Fibroblast of pulmonary artery (primary cell): Measurements from ENCODE around the gene TSGA10IP.
A peak's percentile ranks its signal among the peaks of the same experiment; 100 is the strongest.

Experiments used
- DNase-seq: peaks from one replicate; pipeline ENCODE4 v3.0.0-alpha.2; 2010; ENCODE audit warnings: low read depth
- H3K4me3 ChIP-seq: replicated peaks from 2 replicates; pipeline ENCODE4 v1.5.1; 2011; ENCODE audit warnings: low read depth, mild to moderate bottlenecking, control low read depth, low read length, moderate library complexity
- TF ChIP-seq, protein P1 (sequence below): IDR thresholded peaks from 2 replicates; pipeline ENCODE4 v1.5.1; 2011; ENCODE audit warnings: mild to moderate bottlenecking, control low read depth, low read length, inconsistent platforms; ENCODE audit errors: missing control alignments

Gene TSGA10IP

GRCh38 chr11:65900125-65900898, 45.0 kb upstream of the TSGA10IP start, which contains the start of gene FOSL1:
Gene FOSL1 (minus strand): TSS chr11:65900388. CDS start chr11:65900339, 49 bp downstream.
- DNase-seq, result peak; percentile 95
- TF ChIP-seq, protein P1, sequence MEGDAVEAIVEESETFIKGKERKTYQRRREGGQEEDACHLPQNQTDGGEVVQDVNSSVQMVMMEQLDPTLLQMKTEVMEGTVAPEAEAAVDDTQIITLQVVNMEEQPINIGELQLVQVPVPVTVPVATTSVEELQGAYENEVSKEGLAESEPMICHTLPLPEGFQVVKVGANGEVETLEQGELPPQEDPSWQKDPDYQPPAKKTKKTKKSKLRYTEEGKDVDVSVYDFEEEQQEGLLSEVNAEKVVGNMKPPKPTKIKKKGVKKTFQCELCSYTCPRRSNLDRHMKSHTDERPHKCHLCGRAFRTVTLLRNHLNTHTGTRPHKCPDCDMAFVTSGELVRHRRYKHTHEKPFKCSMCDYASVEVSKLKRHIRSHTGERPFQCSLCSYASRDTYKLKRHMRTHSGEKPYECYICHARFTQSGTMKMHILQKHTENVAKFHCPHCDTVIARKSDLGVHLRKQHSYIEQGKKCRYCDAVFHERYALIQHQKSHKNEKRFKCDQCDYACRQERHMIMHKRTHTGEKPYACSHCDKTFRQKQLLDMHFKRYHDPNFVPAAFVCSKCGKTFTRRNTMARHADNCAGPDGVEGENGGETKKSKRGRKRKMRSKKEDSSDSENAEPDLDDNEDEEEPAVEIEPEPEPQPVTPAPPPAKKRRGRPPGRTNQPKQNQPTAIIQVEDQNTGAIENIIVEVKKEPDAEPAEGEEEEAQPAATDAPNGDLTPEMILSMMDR, result no peak
- H3K4me3 ChIP-seq, result peak within 1 kb of the TSS; percentile 84

GRCh38 chr11:65900899-65901180, 44.4 kb upstream of the TSGA10IP start:
- no peak overlapping the region for H3K4me3 ChIP-seq
- DNase-seq, result no peak
- TF ChIP-seq, protein P1, result no peak

- peak; percentile 62 for DNase-seq
- TF ChIP-seq, protein P1, result no peak
- no peak overlapping the region for H3K4me3 ChIP-seq
Observed at GRCh38 chr11:65903068-65903481, 42.2 kb upstream of the TSGA10IP start.

DNA sequence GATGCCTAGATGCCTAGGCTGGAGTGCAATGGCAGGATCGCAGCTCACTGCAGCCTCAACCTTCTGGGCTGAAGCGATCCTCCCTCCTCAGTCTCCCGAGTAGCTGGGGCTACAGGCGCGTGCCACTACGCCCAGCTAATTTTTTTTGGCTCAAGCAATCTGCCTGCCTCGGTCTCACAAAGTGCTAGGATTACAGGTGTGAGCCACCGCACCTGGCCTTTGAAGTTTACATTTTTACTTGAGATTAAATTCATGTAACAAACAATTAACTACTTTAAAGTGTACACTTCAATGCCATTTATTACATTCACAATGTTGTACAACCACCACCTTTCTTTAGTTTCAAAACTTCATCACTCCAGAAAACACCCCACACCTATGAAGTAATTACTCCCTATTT, 41.6 kb upstream of the TSGA10IP start:
- TF ChIP-seq, protein P1, result no peak
- DNase-seq, result no peak
- H3K4me3 ChIP-seq, result no peak overlapping the region

- H3K4me3 ChIP-seq, result no peak overlapping the region
- TF ChIP-seq, protein P1, result no peak
- DNase-seq, result no peak
Observed at GRCh38 chr11:65906602-65907001, 38.7 kb upstream of the TSGA10IP start.

- no peak overlapping the region for H3K4me3 ChIP-seq
- DNase-seq, result no peak
- TF ChIP-seq, protein P1, result no peak
Observed at GRCh38 chr11:65907878-65908277, 37.4 kb upstream of the TSGA10IP start.
